Endodermal cell (in vitro differentiated cells): ENCODE data around the gene EMP1. TPM values are rescaled to one million over a fixed set of nuclear protein-coding genes. Genes with fewer than 3 reads are reported as not detected.
A peak's percentile ranks its signal among the peaks of the same experiment; 100 is the strongest.

Source experiments
- DNase-seq: peaks from one replicate; pipeline ENCODE4 v3.0.0-alpha.2; 2017
- H3K27ac ChIP-seq: 2 replicates; pipeline ENCODE4 v1.5.1; 2013; ENCODE audit warnings: mild to moderate bottlenecking, low read depth, low read length, moderate library complexity
- H3K27me3 ChIP-seq: 2 replicates; pipeline ENCODE4 v1.6.1; 2013; ENCODE audit warnings: mild to moderate bottlenecking, low read length, moderate library complexity; ENCODE audit not compliant: insufficient read depth, control insufficient read depth, poor library complexity, severe bottlenecking
- H3K36me3 ChIP-seq: 2 replicates; pipeline ENCODE4 v1.7.0; 2013; ENCODE audit warnings: mild to moderate bottlenecking, low read length, moderate library complexity; ENCODE audit not compliant: control insufficient read depth, insufficient read depth
- H3K4me1 ChIP-seq: one replicate; pipeline ENCODE4 v1.7.0; 2013; ENCODE audit warnings: low read length; ENCODE audit not compliant: control insufficient read depth, insufficient read depth
- H3K4me3 ChIP-seq: 2 replicates; pipeline ENCODE4 v1.5.1; 2013; ENCODE audit warnings: mild to moderate bottlenecking, low read length, moderate library complexity
- H3K9ac ChIP-seq: 2 replicates; pipeline ENCODE4 v1.6.1; 2013; ENCODE audit warnings: mild to moderate bottlenecking, low read length, moderate library complexity; ENCODE audit not compliant: poor library complexity, severe bottlenecking; ENCODE audit errors: extremely low read depth
- H3K9me3 ChIP-seq: 2 replicates; pipeline ENCODE4 v1.6.1; 2013; ENCODE audit warnings: mild to moderate bottlenecking, low read length, moderate library complexity; ENCODE audit not compliant: control insufficient read depth
- H3K27ac Mint-ChIP-seq: 2 replicates; pipeline ENCODE4 v1.8.0; 2020; ENCODE audit warnings: mixed read lengths
- H3K27me3 Mint-ChIP-seq: 2 replicates; pipeline ENCODE4 v1.8.0; 2021; ENCODE audit warnings: mild to moderate bottlenecking, mixed read lengths; ENCODE audit not compliant: insufficient read depth
- H3K36me3 Mint-ChIP-seq: 2 replicates; pipeline ENCODE4 v1.8.0; 2020; ENCODE audit warnings: low read depth, mixed read lengths
- H3K4me1 Mint-ChIP-seq: 2 replicates; pipeline ENCODE4 v1.8.0; 2020; ENCODE audit warnings: mixed read lengths
- H3K4me3 Mint-ChIP-seq: 2 replicates; pipeline ENCODE4 v1.8.0; 2020; ENCODE audit warnings: mild to moderate bottlenecking, moderate library complexity, mixed read lengths
- H3K9me3 Mint-ChIP-seq: 2 replicates; pipeline ENCODE4 v1.8.0; 2020; ENCODE audit warnings: mild to moderate bottlenecking, mixed read lengths
- WGBS, 2 experiments: methylation state at CpG; one replicate each; pipeline versions ENCODE4 v1.1.5 to v1.1.7; 2013; ENCODE audit warnings: missing lambda C conversion rate in 2 of 2, mixed read lengths in 1 of 2; ENCODE audit not compliant: insufficient coverage in 1 of 2, insufficient read length in 1 of 2; 5-methylcytosine and 5-hydroxymethylcytosine counted together
- total RNA-seq, 2 donors: library from RNA; stranded (reverse); fragmentation: NEBNext Ultra II Directional in 1 of 2; extraction: Animal tissue kit (Norgen Biotek cat#: 25700) in 1 of 2; gene quantifications; 2 replicates in 1 of 2; 3 replicates in 1 of 2; pipeline ENCODE4 v1.2.1, GENCODE V29; 2021
- TF ChIP-seq, protein P1 (sequence below): fragments of 200-600 bp; sonication (generic); conservative IDR thresholded peaks from 2 replicates; pipeline ENCODE4 v1.5.0; 2021; ENCODE audit warnings: antibody characterized with exemption, mild to moderate bottlenecking

Gene EMP1
- total RNA-seq, 2 donors from 2014 or later = 0.58 to 0.59 TPM

DNA sequence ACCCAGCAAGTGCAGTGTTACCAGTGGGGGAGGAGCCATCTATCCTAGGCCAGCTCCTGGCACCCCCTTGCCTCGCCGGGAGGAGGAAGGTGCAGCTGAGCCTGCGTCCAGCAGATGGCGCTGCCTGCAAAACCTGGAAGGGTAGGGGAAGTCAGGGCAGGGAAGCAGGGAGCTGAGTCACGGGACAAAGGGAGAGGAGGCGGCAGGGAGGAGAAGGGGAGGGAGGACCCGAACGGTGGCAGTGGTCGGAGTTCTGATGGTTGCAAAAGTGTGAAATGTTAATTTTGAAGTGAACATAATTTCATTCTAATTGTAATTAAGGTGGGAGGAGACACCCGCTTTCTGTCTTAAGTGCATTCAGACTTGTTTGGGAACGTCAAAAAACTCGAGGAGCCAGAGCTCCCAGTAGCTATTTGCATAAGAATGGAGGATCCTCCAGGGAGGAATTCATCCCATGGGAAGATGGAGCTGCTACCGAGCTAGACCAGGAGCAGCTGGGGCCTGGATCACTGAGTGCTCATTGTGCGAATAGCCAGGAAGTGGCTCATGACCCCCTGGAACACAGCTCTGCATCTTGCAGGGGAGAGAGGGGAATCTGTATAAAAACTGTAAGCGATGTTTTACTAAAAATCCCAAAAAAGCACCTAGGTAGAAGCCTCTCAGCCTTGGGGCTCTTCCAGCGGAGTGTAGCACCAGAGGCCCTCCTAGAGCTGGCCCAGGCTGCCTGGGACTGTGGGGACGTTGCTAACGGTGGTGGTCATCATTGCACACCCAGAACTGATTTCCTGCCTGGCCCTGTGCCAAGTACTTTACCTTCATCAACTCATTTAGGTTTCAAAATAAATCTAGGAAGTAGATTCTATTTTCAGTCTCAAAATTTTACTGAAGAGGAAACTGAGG, 59.5 kb downstream of the EMP1 start:
- peak; percentile 100 for DNase-seq
- peaks cover 18% of the 10 kb centered on the region for H3K4me1 ChIP-seq
- Mint-ChIP-seq H3K27me3 (peaks cover 7% of the 10 kb centered on the region), H3K27ac (peak overlapping the region; percentile 88), H3K36me3 (no peaks in the 10 kb centered on the region), H3K4me3 (peak overlapping the region; percentile 44), H3K4me1 (peaks cover 47% of the 10 kb centered on the region), H3K9me3 (no peaks in the 10 kb centered on the region)
- 15 to 23% methylated on average over 12 to 18 of the region's 18 CpGs for WGBS, 2 experiments
- peak overlapping the region; percentile 79 for H3K27ac ChIP-seq
- H3K27me3 ChIP-seq = no peaks in the 10 kb centered on the region
- no peaks in the 10 kb centered on the region for H3K36me3 ChIP-seq
- H3K4me3 ChIP-seq = no peak overlapping the region
- no peaks in the 10 kb centered on the region for H3K9me3 ChIP-seq
- TF ChIP-seq, protein P1, sequence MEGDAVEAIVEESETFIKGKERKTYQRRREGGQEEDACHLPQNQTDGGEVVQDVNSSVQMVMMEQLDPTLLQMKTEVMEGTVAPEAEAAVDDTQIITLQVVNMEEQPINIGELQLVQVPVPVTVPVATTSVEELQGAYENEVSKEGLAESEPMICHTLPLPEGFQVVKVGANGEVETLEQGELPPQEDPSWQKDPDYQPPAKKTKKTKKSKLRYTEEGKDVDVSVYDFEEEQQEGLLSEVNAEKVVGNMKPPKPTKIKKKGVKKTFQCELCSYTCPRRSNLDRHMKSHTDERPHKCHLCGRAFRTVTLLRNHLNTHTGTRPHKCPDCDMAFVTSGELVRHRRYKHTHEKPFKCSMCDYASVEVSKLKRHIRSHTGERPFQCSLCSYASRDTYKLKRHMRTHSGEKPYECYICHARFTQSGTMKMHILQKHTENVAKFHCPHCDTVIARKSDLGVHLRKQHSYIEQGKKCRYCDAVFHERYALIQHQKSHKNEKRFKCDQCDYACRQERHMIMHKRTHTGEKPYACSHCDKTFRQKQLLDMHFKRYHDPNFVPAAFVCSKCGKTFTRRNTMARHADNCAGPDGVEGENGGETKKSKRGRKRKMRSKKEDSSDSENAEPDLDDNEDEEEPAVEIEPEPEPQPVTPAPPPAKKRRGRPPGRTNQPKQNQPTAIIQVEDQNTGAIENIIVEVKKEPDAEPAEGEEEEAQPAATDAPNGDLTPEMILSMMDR = peak; percentile 100
- no peak overlapping the region for H3K9ac ChIP-seq

DNA sequence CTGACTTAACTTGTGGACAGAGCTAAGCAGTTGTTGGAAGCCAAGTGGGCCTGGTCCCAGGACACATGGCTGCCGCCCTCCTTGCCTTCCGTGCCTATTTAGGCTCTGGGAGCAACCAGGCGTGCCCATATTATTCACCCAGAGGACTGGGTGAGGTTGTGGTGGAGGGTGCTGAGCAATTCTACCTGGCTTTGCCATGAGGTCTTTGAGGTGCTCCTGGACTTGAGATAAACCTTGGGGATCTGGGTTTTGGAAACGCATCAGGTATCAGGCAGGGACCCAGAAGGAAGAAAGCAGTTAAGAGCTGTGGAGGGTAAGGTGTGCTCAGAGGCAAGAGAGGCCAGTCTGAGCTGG, 60.1 kb downstream of the EMP1 start:
- Mint-ChIP-seq H3K27me3 (peaks cover 7% of the 10 kb centered on the region), H3K4me3 (no peak overlapping the region), H3K9me3 (no peaks in the 10 kb centered on the region), H3K36me3 (no peaks in the 10 kb centered on the region), H3K27ac (peak overlapping the region; percentile 49), H3K4me1 (peaks cover 47% of the 10 kb centered on the region)
- no peaks in the 10 kb centered on the region for H3K36me3 ChIP-seq
- H3K4me3 ChIP-seq = no peak overlapping the region
- no peak overlapping the region for H3K9ac ChIP-seq
- DNase-seq = no peak
- WGBS, 2 experiments = 92 to 95% methylated on average over 4 of the region's 4 CpGs
- H3K9me3 ChIP-seq = no peaks in the 10 kb centered on the region
- TF ChIP-seq, protein P1 = no peak
- H3K27ac ChIP-seq = peak overlapping the region; percentile 79
- peaks cover 18% of the 10 kb centered on the region for H3K4me1 ChIP-seq
- H3K27me3 ChIP-seq = no peaks in the 10 kb centered on the region

DNA sequence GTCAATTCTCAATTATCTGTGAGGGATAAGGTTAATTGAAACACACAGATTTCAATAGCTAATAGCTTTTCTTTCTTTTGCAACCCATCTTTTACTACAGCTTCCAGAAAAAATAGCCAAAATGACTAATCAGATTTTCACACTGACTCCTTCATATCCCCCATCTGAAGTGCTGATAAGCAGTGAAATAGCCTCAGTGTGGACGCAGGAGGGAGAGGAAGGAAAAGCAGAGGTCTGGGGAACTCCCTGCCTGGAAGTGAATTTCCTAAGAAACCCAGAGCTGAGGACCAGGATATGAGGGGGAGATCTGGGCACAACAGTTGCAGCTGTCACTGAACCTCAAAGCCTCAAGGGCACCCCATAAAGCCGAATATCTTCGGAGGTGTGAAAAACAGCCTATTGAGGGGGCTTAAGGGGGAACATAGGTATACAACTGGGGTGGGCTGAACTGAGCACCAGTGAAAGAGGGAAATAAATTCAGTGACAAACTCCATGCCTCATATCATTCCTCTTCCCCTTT, 60.9 kb downstream of the EMP1 start:
- H3K9me3 ChIP-seq = no peaks in the 10 kb centered on the region
- H3K4me3 Mint-ChIP-seq = no peak overlapping the region
- 50 to 66% methylated on average over 1 to 3 of the region's 3 CpGs for WGBS, 2 experiments
- no peak for DNase-seq
- no peak overlapping the region for H3K4me3 ChIP-seq
- no peak overlapping the region for H3K27ac ChIP-seq
- no peaks in the 10 kb centered on the region for H3K27me3 ChIP-seq
- peaks cover 7% of the 10 kb centered on the region for H3K27me3 Mint-ChIP-seq
- H3K36me3 ChIP-seq = no peaks in the 10 kb centered on the region
- H3K9ac ChIP-seq = no peak overlapping the region
- peaks cover 47% of the 10 kb centered on the region for H3K4me1 Mint-ChIP-seq
- H3K9me3 Mint-ChIP-seq = no peaks in the 10 kb centered on the region
- TF ChIP-seq, protein P1 = no peak
- no peak overlapping the region for H3K27ac Mint-ChIP-seq
- peaks cover 18% of the 10 kb centered on the region for H3K4me1 ChIP-seq
- no peaks in the 10 kb centered on the region for H3K36me3 Mint-ChIP-seq
